Smooth muscle cell (in vitro differentiated cells): ENCODE data around the gene IL25. TPM values are rescaled to one million over a fixed set of nuclear protein-coding genes. Genes with fewer than 3 reads are reported as not detected.

ENCODE experiments used
- DNase-seq: peaks from one replicate; lab custom pipeline; 2025; ENCODE audit not compliant: unreplicated experiment; lab: John Stamatoyannopoulos, UW
- H2AFZ ChIP-seq: fragments of 200-600 bp; sonication (generic); 2 replicates; pipeline ENCODE4 v1.6.0; 2016; ENCODE audit warnings: antibody characterized with exemption, low read depth, mild to moderate bottlenecking
- H3F3A ChIP-seq: fragments of 200-600 bp; sonication (generic); 2 replicates; pipeline ENCODE4 v1.6.0; 2017; ENCODE audit warnings: antibody characterized with exemption, low read depth
- H3K27ac ChIP-seq: fragments of 200-600 bp; sonication (generic); 2 replicates; pipeline ENCODE4 v1.5.1; 2016; ENCODE audit warnings: low read depth, mild to moderate bottlenecking
- H3K27me3 ChIP-seq: fragments of 200-600 bp; sonication (generic); 2 replicates; pipeline ENCODE4 v1.6.1; 2016; ENCODE audit warnings: low read depth, mild to moderate bottlenecking
- H3K36me3 ChIP-seq: fragments of 200-600 bp; sonication (generic); 2 replicates; pipeline ENCODE4 v1.5.1; 2016; ENCODE audit warnings: low read depth
- H3K4me1 ChIP-seq: fragments of 200-600 bp; sonication (generic); 2 replicates; pipeline ENCODE4 v1.5.1; 2016; ENCODE audit warnings: low read depth
- H3K4me2 ChIP-seq: fragments of 200-600 bp; sonication (generic); 2 replicates; pipeline ENCODE4 v1.6.0; 2016; ENCODE audit warnings: mild to moderate bottlenecking
- H3K4me3 ChIP-seq: fragments of 200-600 bp; sonication (generic); 2 replicates; pipeline ENCODE4 v1.5.1; 2016; ENCODE audit warnings: mild to moderate bottlenecking
- H3K79me2 ChIP-seq: fragments of 200-600 bp; sonication (generic); 2 replicates; pipeline ENCODE4 v1.6.0; 2016; ENCODE audit warnings: low read depth, mild to moderate bottlenecking
- H3K9ac ChIP-seq: fragments of 200-600 bp; sonication (generic); 2 replicates; pipeline ENCODE4 v1.6.0; 2016; ENCODE audit warnings: low read depth
- H3K9me3 ChIP-seq: fragments of 200-600 bp; sonication (generic); replicated peaks from 2 replicates; pipeline ENCODE4 v1.5.1; 2016; ENCODE audit warnings: low read depth
- H4K20me1 ChIP-seq: fragments of 200-600 bp; sonication (generic); 2 replicates; pipeline ENCODE4 v1.6.0; 2016; ENCODE audit warnings: low read depth
- CTCF ChIP-seq: fragments of 200-600 bp; sonication (generic); IDR thresholded peaks from 2 replicates; pipeline ENCODE4 v1.5.1; 2017; ENCODE audit warnings: borderline replicate concordance, mild to moderate bottlenecking, antibody characterized with exemption; ENCODE audit not compliant: insufficient read depth, poor library complexity, severe bottlenecking
- WGBS: methylation state at CpG from one replicate; pipeline ENCODE4 v1.1.7; 2016; ENCODE audit warnings: low lambda C conversion rate; 5-methylcytosine and 5-hydroxymethylcytosine counted together
- polyA plus RNA-seq: library from polyadenylated mRNA; unstranded; fragments of >200 nt; fragmentation: Nextera tagmentation; extraction: Ambion mirVana; gene quantifications from 2 replicates; pipeline ENCODE4 v1.2.1, GENCODE V29; 2016
- total RNA-seq: library from RNA; depleted of rRNA; stranded (reverse); fragments of >200 nt; gene quantifications from 2 replicates; pipeline ENCODE4 v1.2.3, GENCODE V29; 2014

Gene IL25
- total and polyA plus RNA-seq, 2 experiments from 2014 or later = not detected

GRCh38 chr14:23326491-23327332 is 45.9 kb upstream of the IL25 start:
- H3K4me3 ChIP-seq = no peak overlapping the region

GRCh38 chr14:23327947-23328744 is 44.5 kb upstream of the IL25 start:
- H3K9me3 ChIP-seq = no peaks in the 10 kb centered on the region
- no peak for DNase-seq
- peaks cover 19% of the 10 kb centered on the region for H4K20me1 ChIP-seq
- no peaks in the 10 kb centered on the region for H3K27me3 ChIP-seq
- no peak overlapping the region for H3K4me3 ChIP-seq
- H3K27ac ChIP-seq = no peak overlapping the region
- H3F3A ChIP-seq = peaks cover 26% of the 10 kb centered on the region
- no peak overlapping the region for H2AFZ ChIP-seq
- whole genome bisulfite sequencing = 57% methylated on average over 4 of the region's 4 CpGs
- peaks cover 9% of the 10 kb centered on the region for H3K79me2 ChIP-seq
- H3K36me3 ChIP-seq = no peaks in the 10 kb centered on the region
- TF ChIP-seq CTCF = peak; percentile 83
- peaks cover 6% of the 10 kb centered on the region for H3K4me1 ChIP-seq
- no peak overlapping the region for H3K9ac ChIP-seq
- no peak overlapping the region for H3K4me2 ChIP-seq

More at GRCh38 chr14:23326491-23327332, 45.9 kb upstream of the IL25 start:
- H3K9me3 ChIP-seq = no peaks in the 10 kb centered on the region
- peaks cover 13% of the 10 kb centered on the region for H3K4me1 ChIP-seq
- H3K4me2 ChIP-seq = no peak overlapping the region
- peaks cover 34% of the 10 kb centered on the region for H3F3A ChIP-seq
- no peak overlapping the region for H2AFZ ChIP-seq
- 86% methylated on average over 13 of the region's 13 CpGs for WGBS
- peaks cover 33% of the 10 kb centered on the region for H4K20me1 ChIP-seq
- peaks cover 23% of the 10 kb centered on the region for H3K79me2 ChIP-seq
- no peaks in the 10 kb centered on the region for H3K36me3 ChIP-seq
- no peak for DNase-seq
- no peak overlapping the region for H3K27ac ChIP-seq
- H3K27me3 ChIP-seq = no peaks in the 10 kb centered on the region
- TF ChIP-seq CTCF = no peak
- no peak overlapping the region for H3K9ac ChIP-seq

GRCh38 chr14:23335623-23336022 is 37.0 kb upstream of the IL25 start:
- 92% methylated on average over 5 of the region's 5 CpGs for WGBS
- no peaks in the 10 kb centered on the region for H3F3A ChIP-seq

More at GRCh38 chr14:23335623-23336022, 37.0 kb upstream of the IL25 start:
- no peaks in the 10 kb centered on the region for H3K9me3 ChIP-seq
- no peaks in the 10 kb centered on the region for H4K20me1 ChIP-seq
- H3K27ac ChIP-seq = no peak overlapping the region
- no peaks in the 10 kb centered on the region for H3K36me3 ChIP-seq
- no peaks in the 10 kb centered on the region for H3K4me1 ChIP-seq
- no peak overlapping the region for H3K4me3 ChIP-seq
- H2AFZ ChIP-seq = no peak overlapping the region
- no peak for DNase-seq
- TF ChIP-seq CTCF = no peak
- no peaks in the 10 kb centered on the region for H3K27me3 ChIP-seq
- H3K79me2 ChIP-seq = no peaks in the 10 kb centered on the region
- no peak overlapping the region for H3K4me2 ChIP-seq
- H3K9ac ChIP-seq = no peak overlapping the region
